ENCODE data around the gene NRXN3. TPM values are rescaled to one million over a fixed set of nuclear protein-coding genes. Genes with fewer than 3 reads are reported as not detected.

Gene NRXN3
- total RNA-seq, 1 donor from 2014 or later = not detected

- no peak for DNase-seq (ENCODE audit: low read depth in 2 of 2)
Measured at GRCh38 chr14:79709573-79709972, 1539.4 kb downstream of the NRXN3 start.

GRCh38 chr14:79712302-79712950 is 1542.3 kb downstream of the NRXN3 start:
- DNase-seq (ENCODE audit: low read depth in 2 of 2) = no peak

GRCh38 chr14:79721399-79722084 is 1551.4 kb downstream of the NRXN3 start:
- no peak for DNase-seq (ENCODE audit: low read depth in 2 of 2)

GRCh38 chr14:79724934-79725717 is 1555.0 kb downstream of the NRXN3 start:
- no peak for DNase-seq (ENCODE audit: low read depth in 2 of 2)

GRCh38 chr14:79727900-79728299 is 1557.7 kb downstream of the NRXN3 start:
- no peak for DNase-seq (ENCODE audit: low read depth in 2 of 2)

GRCh38 chr14:79728331-79728730 is 1558.2 kb downstream of the NRXN3 start:
- DNase-seq (ENCODE audit: low read depth in 2 of 2) = no peak

- DNase-seq (ENCODE audit: low read depth in 2 of 2) = no peak
Measured at GRCh38 chr14:79729731-79730130, 1559.6 kb downstream of the NRXN3 start.

GRCh38 chr14:79730196-79730595 is 1560.0 kb downstream of the NRXN3 start:
- DNase-seq (ENCODE audit: low read depth in 2 of 2) = no peak

- no peak for DNase-seq (ENCODE audit: low read depth in 2 of 2)
Measured at GRCh38 chr14:79730953-79731352, 1560.8 kb downstream of the NRXN3 start.

GRCh38 chr14:79732911-79733655 is 1562.9 kb downstream of the NRXN3 start:
- DNase-seq (ENCODE audit: low read depth in 2 of 2) = no peak

- no peak for DNase-seq (ENCODE audit: low read depth in 2 of 2)
Measured at GRCh38 chr14:79734151-79734550, 1564.0 kb downstream of the NRXN3 start.

GRCh38 chr14:79734656-79735055 is 1564.5 kb downstream of the NRXN3 start:
- no peak for DNase-seq (ENCODE audit: low read depth in 2 of 2)

- DNase-seq (ENCODE audit: low read depth in 2 of 2) = no peak
Measured at GRCh38 chr14:79735121-79735520, 1564.9 kb downstream of the NRXN3 start.

- no peak for DNase-seq (ENCODE audit: low read depth in 2 of 2)
Measured at GRCh38 chr14:79740066-79740601, 1570.0 kb downstream of the NRXN3 start.

- no peak for DNase-seq (ENCODE audit: low read depth in 2 of 2)
Measured at GRCh38 chr14:79742142-79742541, 1572.0 kb downstream of the NRXN3 start.

- DNase-seq (ENCODE audit: low read depth in 2 of 2) = no peak
Measured at GRCh38 chr14:79745046-79745445, 1574.9 kb downstream of the NRXN3 start.

GRCh38 chr14:79749065-79749464 is 1578.9 kb downstream of the NRXN3 start:
- DNase-seq (ENCODE audit: low read depth in 2 of 2) = no peak

- no peak for DNase-seq (ENCODE audit: low read depth in 2 of 2)
Measured at GRCh38 chr14:79758985-79759384, 1588.8 kb downstream of the NRXN3 start.

- DNase-seq (ENCODE audit: low read depth in 2 of 2) = no peak
Measured at GRCh38 chr14:79764323-79764722, 1594.2 kb downstream of the NRXN3 start.

- no peak for DNase-seq (ENCODE audit: low read depth in 2 of 2)
Measured at GRCh38 chr14:79766511-79766910, 1596.3 kb downstream of the NRXN3 start.

- no peak for DNase-seq (ENCODE audit: low read depth in 2 of 2)
Measured at GRCh38 chr14:79767251-79767650, 1597.1 kb downstream of the NRXN3 start.

Data from lung microvascular endothelial cell (primary cell).